NCI-H524 treated with DMSO at 0.1 percent for 48 hours (cell line): ENCODE results near the gene RAE1.

ENCODE experiments used
- DNase-seq: peaks from one replicate; lab custom pipeline; 2025; lab: John Stamatoyannopoulos, UW

RAE1 gene

GRCh38 chr20:57388953-57389694 lies 38.1 kb downstream of the RAE1 start:
- DNase-seq = no peak

- DNase-seq = no peak
Observed at GRCh38 chr20:57389695-57390603, 38.9 kb downstream of the RAE1 start.

- DNase-seq = no peak
Observed at GRCh38 chr20:57390604-57391438, 39.8 kb downstream of the RAE1 start, which contains the start of gene RBM38. RBM38 (plus strand) TSS chr20:57391396; CDS start chr20:57391582, 186 bp downstream.

- no peak for DNase-seq
Observed at GRCh38 chr20:57391439-57392301, 40.6 kb downstream of the RAE1 start.

- DNase-seq = no peak
Observed at GRCh38 chr20:57392512-57393271, 41.6 kb downstream of the RAE1 start.

GRCh38 chr20:57393321-57394120 lies 42.5 kb downstream of the RAE1 start:
- DNase-seq = no peak

GRCh38 chr20:57394121-57395082 lies 43.3 kb downstream of the RAE1 start:
- DNase-seq = no peak

GRCh38 chr20:57395111-57395966 lies 44.3 kb downstream of the RAE1 start:
- no peak for DNase-seq

- DNase-seq = no peak
Observed at GRCh38 chr20:57396212-57396983, 45.3 kb downstream of the RAE1 start.

- no peak for DNase-seq
Observed at GRCh38 chr20:57396984-57397692, 46.1 kb downstream of the RAE1 start.

- DNase-seq = no peak
Observed at GRCh38 chr20:57397693-57398108, 46.6 kb downstream of the RAE1 start.

- DNase-seq = no peak
Observed at GRCh38 chr20:57398231-57398821, 47.3 kb downstream of the RAE1 start.

- DNase-seq = no peak
Observed at GRCh38 chr20:57398901-57399535, 48.0 kb downstream of the RAE1 start.

GRCh38 chr20:57399587-57400155 lies 48.6 kb downstream of the RAE1 start:
- no peak for DNase-seq
